Hair follicular keratinocyte (primary cell): ENCODE measurements around the gene SLC4A2. TPM values are rescaled to one million over a fixed set of nuclear protein-coding genes. Genes with fewer than 3 reads are reported as not detected.

Experiments
- total RNA-seq: library from RNA; depleted of rRNA; stranded (reverse); fragments of >200 nt; gene quantifications from 2 replicates; pipeline ENCODE4 v1.2.3, GENCODE V29; 2015

The SLC4A2 gene
- 31.7 and 54.8 TPM in 2 replicates for total RNA-seq

GRCh38 chr7:151059367-151060112 lies at the start of gene SLC4A2:
TSS of gene SLC4A2 (plus strand) at chr7:151059589. CDS start at chr7:151061988, 2,399 bp downstream.

GRCh38 chr7:151024435-151025056 lies 34.8 kb upstream of the SLC4A2 start, which contains the start of gene ATG9B:
TSS of gene ATG9B (minus strand) at chr7:151024494. CDS start at chr7:151024423, 71 bp downstream.

GRCh38 chr7:151028131-151028947 lies 31.1 kb upstream of the SLC4A2 start, which contains the start of gene ABCB8:
TSS of gene ABCB8 (plus strand) at chr7:151028450. CDS start at chr7:151028516, 66 bp downstream.

GRCh38 chr7:151047976-151048815 lies 11.2 kb upstream of the SLC4A2 start, which contains the start of gene ASIC3:
TSS of gene ASIC3 (plus strand) at chr7:151048531. CDS start at chr7:151048886, 355 bp downstream.

GRCh38 chr7:151057506-151057988 lies 1.8 kb upstream of the SLC4A2 start, which contains the start of gene CDK5:
TSS of gene CDK5 (minus strand) at chr7:151057897. CDS start at chr7:151057848, 49 bp downstream.

GRCh38 chr7:151080522-151081169 lies 21.3 kb downstream of the SLC4A2 start, which contains the start of gene FASTK:
TSS of gene FASTK (minus strand) at chr7:151080809. CDS start at chr7:151080766, 43 bp downstream.

GRCh38 chr7:151083071-151083823 lies 23.9 kb downstream of the SLC4A2 start, which contains the start of gene TMUB1:
TSS of gene TMUB1 (minus strand) at chr7:151083493. CDS start at chr7:151082563, 930 bp downstream.

GRCh38 chr7:151085691-151086620 lies 26.6 kb downstream of the SLC4A2 start, which contains the start of gene AGAP3:
TSS of gene AGAP3 (plus strand) at chr7:151086475. CDS start at chr7:151086742, 267 bp downstream.

Other genes with a start within 250 kb of the SLC4A2 start
- not detected in 2 replicates for gene AOC1, start 207.1 kb upstream of the SLC4A2 start, total RNA-seq
- not detected in 2 replicates for gene KCNH2, start 81.3 kb upstream of the SLC4A2 start, total RNA-seq
- 1.8 and 3.7 TPM in 2 replicates for gene NOS3, start 68.6 kb upstream of the SLC4A2 start, total RNA-seq
- 0.04 and 0.08 TPM in 2 replicates for gene ATG9B, start 35.1 kb upstream of the SLC4A2 start, total RNA-seq
- 53.4 and 60.7 TPM in 2 replicates for gene ABCB8, start 31.1 kb upstream of the SLC4A2 start, total RNA-seq
- 1.8 TPM in 1 of 2 replicates, not detected in the other for gene ASIC3, start 11.1 kb upstream of the SLC4A2 start, total RNA-seq
- 10.3 and 12.2 TPM in 2 replicates for gene CDK5, start 1.7 kb upstream of the SLC4A2 start, total RNA-seq
- 55.7 and 59.6 TPM in 2 replicates for gene FASTK, start 21.2 kb downstream of the SLC4A2 start, total RNA-seq
- gene TMUB1, start 23.9 kb downstream of the SLC4A2 start, total RNA-seq = 61.8 and 62.5 TPM in 2 replicates
- 64.6 and 79.7 TPM in 2 replicates for gene AGAP3, start 26.9 kb downstream of the SLC4A2 start, total RNA-seq
- not detected in 2 replicates for gene GBX1, start 108.1 kb downstream of the SLC4A2 start, total RNA-seq
- gene ASB10, start 127.7 kb downstream of the SLC4A2 start, total RNA-seq = not detected in 2 replicates
- gene H2BK1, start 150.9 kb downstream of the SLC4A2 start, total RNA-seq = not detected in 2 replicates
- gene ABCF2, start 167.6 kb downstream of the SLC4A2 start, total RNA-seq = 44.9 and 69.0 TPM in 2 replicates
- 34.4 and 41.7 TPM in 2 replicates for gene CHPF2, start 172.9 kb downstream of the SLC4A2 start, total RNA-seq
- 7.8 and 8.8 TPM in 2 replicates for gene SMARCD3, start 189.1 kb downstream of the SLC4A2 start, total RNA-seq